Calu3 (cell line): ENCODE data around the gene TBC1D3B. TPM values are rescaled to one million over a fixed set of nuclear protein-coding genes. Genes with fewer than 3 reads are reported as not detected.
"Not testable (repeated sequence)": the region's sequence is repeated elsewhere in the genome, so short reads cannot be mapped to it uniquely, and the experiment has no call there.

Experiments
- BruUV-seq: library from RNA; stranded (reverse); fragments of 400-500 nt; replicated peaks from 2 replicates; lab custom pipeline; 2021; lab: Mats Ljungman, UMichigan
- CTCF ChIA-PET: fragments of 300-600 bp; sonication (Branson Sonifier 250); formaldehyde crosslinking; loops from one replicate; lab custom pipeline; 2022; ENCODE audit warnings: antibody characterized with exemption; lab: Charles Lee
- DNase-seq: peaks from one replicate; pipeline ENCODE4 v3.0.0; 2022
- H3K27ac Mint-ChIP-seq: one replicate; pipeline ENCODE4 v1.8.0; 2022; ENCODE audit warnings: mixed read lengths; ENCODE audit not compliant: unreplicated experiment
- H3K27me3 Mint-ChIP-seq: one replicate; pipeline ENCODE4 v1.8.0; 2022; ENCODE audit warnings: mixed read lengths; ENCODE audit not compliant: unreplicated experiment
- H3K36me3 Mint-ChIP-seq: one replicate; pipeline ENCODE4 v1.8.0; 2022; ENCODE audit warnings: mild to moderate bottlenecking, moderate library complexity, mixed read lengths; ENCODE audit not compliant: insufficient read depth, unreplicated experiment
- H3K4me1 Mint-ChIP-seq: one replicate; pipeline ENCODE4 v1.8.0; 2022; ENCODE audit warnings: mild to moderate bottlenecking, low read depth, mixed read lengths; ENCODE audit not compliant: unreplicated experiment
- H3K4me3 Mint-ChIP-seq: one replicate; pipeline ENCODE4 v1.8.0; 2022; ENCODE audit warnings: mild to moderate bottlenecking, low read depth, moderate library complexity, mixed read lengths; ENCODE audit not compliant: unreplicated experiment
- H3K9me3 Mint-ChIP-seq: one replicate; pipeline ENCODE4 v1.8.0; 2022; ENCODE audit warnings: low read depth, mixed read lengths; ENCODE audit not compliant: unreplicated experiment
- intact Hi-C: fragments of 100-400 bp; cut with micrococcal nuclease; formaldehyde crosslinking; loops from one replicate; pipeline ENCODE4 v1.10.0; 2022; ENCODE audit not compliant: unreplicated experiment
- total RNA-seq: library from RNA; stranded (reverse); gene quantifications from 2 replicates; pipeline ENCODE4 v1.2.3, GENCODE V29; 2022
- TF ChIP-seq, protein P1 (sequence below): fragments of 200-600 bp; IDR thresholded peaks from one replicate; pipeline ENCODE4 v1.8.0; 2022; ENCODE audit warnings: antibody characterized with exemption; ENCODE audit not compliant: unreplicated experiment

The TBC1D3B gene
- total RNA-seq, 1 experiment from 2014 or later: 73.5 TPM

GRCh38 chr17:36214918-36215317 is 38.5 kb upstream of the TBC1D3B start:
- H3K27me3 Mint-ChIP-seq: peaks cover 56% of the 10 kb centered on the region
- CTCF ChIA-PET: no interaction called here
- no peak overlapping the region for H3K27ac Mint-ChIP-seq
- DNase-seq: no peak
- H3K36me3 Mint-ChIP-seq: no peaks in the 10 kb centered on the region
- TF ChIP-seq, protein P1, sequence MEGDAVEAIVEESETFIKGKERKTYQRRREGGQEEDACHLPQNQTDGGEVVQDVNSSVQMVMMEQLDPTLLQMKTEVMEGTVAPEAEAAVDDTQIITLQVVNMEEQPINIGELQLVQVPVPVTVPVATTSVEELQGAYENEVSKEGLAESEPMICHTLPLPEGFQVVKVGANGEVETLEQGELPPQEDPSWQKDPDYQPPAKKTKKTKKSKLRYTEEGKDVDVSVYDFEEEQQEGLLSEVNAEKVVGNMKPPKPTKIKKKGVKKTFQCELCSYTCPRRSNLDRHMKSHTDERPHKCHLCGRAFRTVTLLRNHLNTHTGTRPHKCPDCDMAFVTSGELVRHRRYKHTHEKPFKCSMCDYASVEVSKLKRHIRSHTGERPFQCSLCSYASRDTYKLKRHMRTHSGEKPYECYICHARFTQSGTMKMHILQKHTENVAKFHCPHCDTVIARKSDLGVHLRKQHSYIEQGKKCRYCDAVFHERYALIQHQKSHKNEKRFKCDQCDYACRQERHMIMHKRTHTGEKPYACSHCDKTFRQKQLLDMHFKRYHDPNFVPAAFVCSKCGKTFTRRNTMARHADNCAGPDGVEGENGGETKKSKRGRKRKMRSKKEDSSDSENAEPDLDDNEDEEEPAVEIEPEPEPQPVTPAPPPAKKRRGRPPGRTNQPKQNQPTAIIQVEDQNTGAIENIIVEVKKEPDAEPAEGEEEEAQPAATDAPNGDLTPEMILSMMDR: no peak
- no peaks in the 10 kb centered on the region for H3K4me1 Mint-ChIP-seq
- intact Hi-C loops: no loop called here
- no peak overlapping the region for H3K4me3 Mint-ChIP-seq
- no TSS peak for BruUV-seq
- H3K9me3 Mint-ChIP-seq: peaks cover 2% of the 10 kb centered on the region

DNA sequence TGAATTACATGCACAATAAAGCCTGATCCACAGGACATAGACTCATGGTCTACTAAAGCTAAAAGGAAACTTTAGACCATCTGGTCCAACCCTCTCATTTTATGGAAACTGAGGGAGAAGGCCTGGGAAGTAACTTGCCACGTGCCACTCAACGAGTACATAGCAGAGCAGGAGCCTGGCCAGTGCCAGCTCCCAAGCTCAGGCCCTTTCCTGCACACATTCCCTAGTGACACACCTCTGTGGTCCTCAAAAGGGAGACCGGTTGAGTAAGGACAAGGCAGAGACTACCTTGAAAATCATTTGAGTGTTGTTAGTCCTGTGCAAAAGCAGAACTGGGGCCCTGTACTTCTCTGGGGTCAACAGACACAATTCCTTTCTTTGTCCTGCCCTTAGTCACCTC is 37.3 kb upstream of the TBC1D3B start:
- TF ChIP-seq, protein P1: no peak
- Mint-ChIP-seq H3K4me3 (no peak overlapping the region), H3K9me3 (peaks cover 2% of the 10 kb centered on the region), H3K36me3 (no peaks in the 10 kb centered on the region), H3K27me3 (peaks cover 56% of the 10 kb centered on the region), H3K27ac (no peak overlapping the region), H3K4me1 (no peaks in the 10 kb centered on the region)
- no peak for DNase-seq
- CTCF ChIA-PET: no interaction called here
- intact Hi-C loops: no loop called here
- no TSS peak for BruUV-seq

- TF ChIP-seq, protein P1: no peak
- no TSS peak for BruUV-seq
- intact Hi-C loops: no loop called here
- Mint-ChIP-seq H3K27ac (no peak overlapping the region), H3K4me1 (no peaks in the 10 kb centered on the region), H3K4me3 (no peak overlapping the region), H3K27me3 (peaks cover 50% of the 10 kb centered on the region), H3K9me3 (no peaks in the 10 kb centered on the region), H3K36me3 (no peaks in the 10 kb centered on the region)
- CTCF ChIA-PET: no interaction called here
- DNase-seq: no peak
Measured at GRCh38 chr17:36212966-36213365, 36.5 kb upstream of the TBC1D3B start.

DNA sequence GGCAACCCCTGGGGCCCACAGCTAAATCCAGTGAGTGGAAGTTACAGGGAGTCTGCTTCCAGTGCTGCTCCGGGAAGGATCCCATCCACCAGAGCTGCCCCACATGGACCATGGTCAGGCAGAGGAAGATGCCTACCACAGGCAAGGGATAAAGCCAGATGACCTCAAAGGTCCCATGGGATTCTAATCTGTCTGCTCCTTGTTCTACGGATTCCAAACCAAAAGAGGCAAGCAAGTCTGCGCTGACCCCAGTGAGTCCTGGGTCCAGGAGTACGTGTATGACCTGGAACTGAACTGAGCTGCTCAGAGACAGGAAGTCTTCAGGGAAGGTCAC is 35.8 kb upstream of the TBC1D3B start:
- H3K4me3 Mint-ChIP-seq: no peak overlapping the region
- H3K9me3 Mint-ChIP-seq: no peaks in the 10 kb centered on the region
- no peaks in the 10 kb centered on the region for H3K4me1 Mint-ChIP-seq
- TF ChIP-seq, protein P1: no peak
- peaks cover 54% of the 10 kb centered on the region for H3K27me3 Mint-ChIP-seq
- DNase-seq: no peak
- H3K36me3 Mint-ChIP-seq: no peaks in the 10 kb centered on the region
- BruUV-seq: no TSS peak
- intact Hi-C loops: no loop called here
- CTCF ChIA-PET: no interaction called here
- no peak overlapping the region for H3K27ac Mint-ChIP-seq

GRCh38 chr17:36211484-36212271 is 35.2 kb upstream of the TBC1D3B start:
- CTCF ChIA-PET, H3K27ac Mint-ChIP-seq, H3K9me3 Mint-ChIP-seq, intact Hi-C loops, BruUV-seq, H3K36me3 Mint-ChIP-seq, DNase-seq, H3K4me3 Mint-ChIP-seq, H3K4me1 Mint-ChIP-seq: not testable (repeated sequence)
- H3K27me3 Mint-ChIP-seq: peaks cover 60% of the 10 kb centered on the region

DNA sequence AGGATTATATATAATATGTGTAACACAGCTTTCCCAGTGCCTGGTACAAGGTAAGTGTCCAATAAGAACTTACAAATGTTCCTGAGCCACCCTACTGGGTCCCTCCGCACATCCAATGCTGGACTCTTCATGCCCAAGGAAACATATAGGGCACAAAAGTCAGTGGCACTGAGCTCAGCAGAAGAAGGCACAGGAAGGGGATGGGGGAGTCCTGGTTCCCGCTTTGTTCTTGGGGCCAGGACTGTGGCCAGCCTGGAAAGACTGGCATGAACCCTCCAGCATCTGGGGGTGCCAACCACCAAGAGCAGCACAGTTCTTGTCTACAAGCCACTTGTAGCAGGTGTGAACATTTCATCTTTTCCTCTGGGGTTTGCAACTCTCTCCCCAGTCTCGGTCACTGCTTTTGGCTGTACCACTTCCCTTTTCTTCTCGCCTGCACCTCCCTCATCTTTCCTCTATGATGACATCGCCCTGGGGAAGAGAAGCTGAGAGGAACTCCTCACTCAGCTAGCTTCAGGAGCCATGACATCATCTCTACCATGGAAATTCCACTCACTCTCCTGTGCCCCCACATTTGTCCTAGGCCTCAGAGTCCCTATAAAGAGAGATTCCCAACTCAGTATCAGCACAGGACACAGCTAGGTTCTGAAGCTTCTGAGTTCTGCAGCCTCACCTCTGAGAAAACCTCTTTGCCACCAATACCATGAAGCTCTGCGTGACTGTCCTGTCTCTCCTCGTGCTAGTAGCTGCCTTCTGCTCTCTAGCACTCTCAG is 34.2 kb upstream of the TBC1D3B start, which contains the start of gene CCL4L2:
Gene CCL4L2 (plus strand): TSS at position 625 of the 773 bp plus-strand sequence.
- H3K4me1 Mint-ChIP-seq, DNase-seq, H3K9me3 Mint-ChIP-seq, intact Hi-C loops, H3K4me3 Mint-ChIP-seq, CTCF ChIA-PET, BruUV-seq, H3K27ac Mint-ChIP-seq, H3K36me3 Mint-ChIP-seq: not testable (repeated sequence)
- H3K27me3 Mint-ChIP-seq: peaks cover 70% of the 10 kb centered on the region
